GM15510 (cell line): Measurements from ENCODE around the gene PPP1R10.
A peak's percentile ranks its signal among the peaks of the same experiment; 100 is the strongest.

ENCODE experiments used
- POLR2A ChIP-seq: IDR thresholded peaks from 3 replicates; pipeline ENCODE4 v1.6.1; 2011; ENCODE audit warnings: borderline replicate concordance; ENCODE audit not compliant: insufficient read length; ENCODE audit errors: extremely low read depth

Gene PPP1R10

DNA sequence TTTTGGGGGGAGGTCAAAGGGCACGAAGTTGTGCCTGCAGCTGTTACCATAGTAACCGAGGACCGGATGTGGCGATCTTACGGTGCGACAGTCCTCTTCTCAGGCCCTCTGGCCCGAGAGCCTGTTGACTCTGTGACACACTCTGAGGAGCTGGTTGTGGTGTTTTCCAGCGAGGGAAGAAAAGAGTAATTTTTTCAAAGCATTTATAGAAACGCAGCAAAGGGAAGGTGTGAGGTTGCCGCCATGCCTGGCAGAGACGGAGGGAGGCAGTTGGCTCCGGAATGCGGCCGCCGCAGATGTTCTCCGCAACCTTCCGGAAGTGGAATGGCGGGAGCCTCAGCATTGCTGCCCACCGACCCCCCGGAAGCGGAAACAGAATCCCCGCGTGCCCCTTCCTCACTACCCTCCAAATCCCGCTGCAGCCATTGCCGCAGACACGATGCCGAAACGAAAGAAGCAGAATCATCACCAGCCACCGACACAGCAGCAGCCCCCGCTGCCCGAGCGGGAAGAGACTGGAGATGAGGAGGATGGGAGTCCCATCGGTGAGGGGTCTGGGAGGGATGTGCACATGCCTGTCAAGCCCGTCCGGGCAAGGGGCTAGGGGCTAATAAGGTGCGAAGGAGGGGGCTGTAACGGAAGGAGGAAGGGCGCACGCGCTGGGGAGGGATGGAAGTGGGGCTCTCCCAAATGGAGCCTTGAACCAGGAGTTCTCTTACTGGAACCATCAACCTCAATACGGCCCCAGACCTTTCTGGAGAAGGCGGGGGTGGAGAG lies 59.9 kb downstream of the PPP1R10 start, which contains the start of gene PRR3:
PRR3 (plus strand) TSS at position 390 of the 777 bp plus-strand sequence; CDS start at position 440, 50 bp downstream.
- TF ChIP-seq POLR2A, result peak; percentile 53

DNA sequence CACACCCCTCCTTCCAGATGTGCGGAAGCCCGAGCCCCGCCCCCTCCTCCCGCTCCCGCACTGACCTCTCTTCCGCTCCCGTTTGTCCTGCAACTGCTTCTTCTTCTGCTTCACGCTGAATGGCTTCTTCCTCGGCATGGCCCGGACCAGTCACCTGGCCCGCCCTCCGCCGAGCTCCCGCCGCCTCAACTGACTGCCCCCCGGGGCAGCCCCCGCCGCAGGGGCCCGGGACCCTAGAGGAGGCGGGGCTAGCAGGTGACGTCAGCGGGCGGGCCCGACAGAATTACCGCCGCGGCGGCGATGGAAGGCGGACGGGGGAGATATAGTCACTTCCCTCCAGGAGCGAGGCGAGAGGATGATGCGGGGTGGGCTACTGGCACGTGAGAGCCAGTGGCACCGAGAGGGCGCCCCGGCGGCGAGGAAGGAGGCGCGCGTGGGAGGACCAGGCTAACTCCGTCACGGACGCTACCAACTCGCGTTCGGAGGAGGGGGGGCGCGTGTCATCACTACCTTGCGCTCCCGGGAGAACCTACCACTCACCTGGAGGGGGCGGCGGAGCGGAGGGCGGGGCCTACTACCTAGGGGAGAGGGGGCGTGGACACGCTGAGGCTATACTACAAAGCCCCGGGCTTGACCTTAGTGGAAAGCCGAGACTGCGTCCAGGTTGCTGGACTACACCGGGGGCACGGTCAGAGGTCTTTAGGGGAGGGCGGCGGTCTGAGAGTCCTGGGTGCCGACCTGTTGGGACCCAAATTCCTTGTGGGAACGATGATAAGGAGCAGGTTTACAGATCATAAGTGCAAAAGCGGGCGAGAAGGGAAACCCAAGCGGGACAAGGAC lies 60.8 kb downstream of the PPP1R10 start, which contains the start of gene GNL1:
GNL1 (minus strand) TSS at position 424 of the 840 bp plus-strand sequence; CDS start at position 138, 286 bp downstream.
- TF ChIP-seq POLR2A, result peak; percentile 55

GRCh38 chr6:30555816-30556065 lies 61.3 kb downstream of the PPP1R10 start:
- no peak for TF ChIP-seq POLR2A

DNA sequence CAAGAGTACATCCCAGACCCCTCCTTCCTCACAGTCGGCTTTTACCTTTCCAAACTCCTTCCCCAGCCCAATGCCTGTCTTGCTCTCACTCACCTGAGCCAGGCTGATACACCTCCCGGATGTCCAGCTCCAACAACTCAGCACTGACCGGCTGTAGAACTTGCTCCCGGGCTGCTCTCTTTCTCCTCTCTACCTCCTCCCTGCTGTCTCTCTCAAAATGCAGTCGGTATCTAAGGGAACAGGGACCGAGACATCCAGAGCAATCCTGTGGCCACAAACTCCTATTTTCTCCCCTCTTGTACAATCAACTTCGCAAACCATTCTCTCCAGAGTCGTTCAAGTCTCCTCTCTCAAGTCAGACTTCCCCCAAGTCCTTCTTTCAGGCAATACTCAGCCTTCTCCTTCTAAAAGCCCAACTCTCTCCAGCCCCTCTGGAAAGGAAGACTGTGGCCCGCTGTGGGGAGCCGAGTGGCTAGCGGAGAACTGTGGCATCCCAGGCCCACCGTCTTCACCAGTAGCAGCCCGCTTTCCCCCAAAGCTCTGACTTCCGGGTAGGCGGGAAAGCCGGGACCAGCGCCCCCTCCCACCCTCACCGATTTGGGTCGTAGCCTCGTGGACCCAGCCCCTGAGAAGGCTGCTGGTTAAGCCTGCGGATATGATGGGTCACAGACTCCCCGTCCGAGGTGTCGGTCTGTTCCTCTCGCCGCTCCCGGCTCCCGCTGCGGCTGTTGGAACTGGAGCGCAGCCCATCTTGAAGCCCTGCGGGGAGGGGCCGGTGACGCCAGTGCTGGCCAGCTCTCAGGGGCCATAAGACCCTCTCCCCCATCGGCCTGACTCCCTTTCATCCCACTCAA lies 61.9 kb downstream of the PPP1R10 start:
- TF ChIP-seq POLR2A, result no peak

DNA sequence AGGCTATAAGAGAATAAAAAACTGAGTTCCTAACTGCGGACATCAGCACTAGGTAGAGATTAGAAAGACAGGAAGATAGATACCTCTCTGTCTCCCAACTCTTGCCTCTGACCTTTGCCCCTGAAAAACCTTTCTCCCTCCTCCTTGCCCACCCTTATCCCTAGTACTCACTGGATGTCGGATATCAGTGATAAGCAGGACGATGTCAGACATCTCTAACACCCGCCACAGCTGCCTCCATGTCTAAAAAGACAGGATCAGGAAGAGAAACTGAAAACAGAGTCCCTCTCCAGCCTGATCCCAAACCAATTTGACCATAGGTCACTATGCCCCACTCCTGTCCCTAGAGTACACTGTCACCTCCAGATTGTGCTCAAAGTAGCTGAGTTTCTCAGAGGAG lies 62.6 kb downstream of the PPP1R10 start:
- TF ChIP-seq POLR2A, result no peak
